HepG2 (cell line): ENCODE results near the gene NT5C. TPM values are rescaled to one million over a fixed set of nuclear protein-coding genes. Genes with fewer than 3 reads are reported as not detected.
A peak's percentile ranks its signal among the peaks of the same experiment; 100 is the strongest.

Source experiments
- CERS6 ChIP-seq: sonication (generic); formaldehyde crosslinking; IDR thresholded peaks from 2 replicates; pipeline ENCODE4 v1.5.0; 2020; ENCODE audit warnings: missing genetic modification reagents
- DBP ChIP-seq: sonication (generic); formaldehyde crosslinking; IDR thresholded peaks from 2 replicates; pipeline ENCODE4 v1.4.0; 2020; ENCODE audit warnings: missing genetic modification reagents; ENCODE audit errors: not compliant biosample characterization
- GATAD1 ChIP-seq: IDR thresholded peaks from 2 replicates; pipeline ENCODE4 v1.6.1; 2016; ENCODE audit warnings: missing genetic modification reagents, missing compliant biosample characterization
- HMGXB4 ChIP-seq, 2 experiments: sonication (generic) in 1 of 2; formaldehyde crosslinking in 1 of 2; IDR thresholded peaks; 2 replicates each; pipeline versions ENCODE4 v1.4.0 to v1.6.1; 2018 to 2020; ENCODE audit warnings: missing genetic modification reagents in 2 of 2, borderline replicate concordance in 1 of 2, low read depth in 1 of 2, mild to moderate bottlenecking in 1 of 2, missing biosample characterization in 1 of 2
- IKZF5 ChIP-seq: IDR thresholded peaks from 2 replicates; pipeline ENCODE4 v1.6.1; 2018; ENCODE audit warnings: missing genetic modification reagents, mild to moderate bottlenecking, missing compliant biosample characterization
- KDM2A ChIP-seq: sonication (generic); formaldehyde crosslinking; IDR thresholded peaks from 2 replicates; pipeline ENCODE4 v1.4.0; 2020; ENCODE audit warnings: low read depth, missing genetic modification reagents, borderline replicate concordance
- MTA1 ChIP-seq: sonication (generic); formaldehyde crosslinking; IDR thresholded peaks from 2 replicates; pipeline ENCODE4 v1.4.0; 2020; ENCODE audit warnings: missing genetic modification reagents, mild to moderate bottlenecking, borderline replicate concordance
- NFKBIZ ChIP-seq: IDR thresholded peaks from 2 replicates; pipeline ENCODE4 v1.6.1; 2018; ENCODE audit warnings: missing genetic modification reagents, missing compliant biosample characterization
- NR2F2 ChIP-seq: IDR thresholded peaks from 2 replicates; pipeline ENCODE4 v1.6.1; 2012; ENCODE audit warnings: low read depth, inconsistent platforms, borderline replicate concordance
- PPARG ChIP-seq: conservative IDR thresholded peaks from 2 replicates; pipeline ENCODE4 v1.6.1; 2016; ENCODE audit warnings: missing biosample characterization, missing genetic modification reagents
- PRDM15 ChIP-seq: sonication (generic); formaldehyde crosslinking; IDR thresholded peaks from 2 replicates; pipeline ENCODE4 v1.4.0; 2020; ENCODE audit warnings: missing genetic modification reagents
- PRDM4 ChIP-seq: sonication (generic); formaldehyde crosslinking; IDR thresholded peaks from 2 replicates; pipeline ENCODE4 v1.9.0; 2021; ENCODE audit warnings: missing genetic modification reagents, borderline replicate concordance
- ZNF576 ChIP-seq: sonication (generic); formaldehyde crosslinking; IDR thresholded peaks from 2 replicates; pipeline ENCODE4 v1.4.0; 2020; ENCODE audit warnings: mild to moderate bottlenecking, missing genetic modification reagents
- ZNF619 ChIP-seq: sonication (generic); formaldehyde crosslinking; IDR thresholded peaks from 2 replicates; pipeline ENCODE4 v1.4.0; 2020; ENCODE audit warnings: mild to moderate bottlenecking, missing genetic modification reagents
- polyA plus RNA-seq, 8 experiments: library from polyadenylated mRNA; depleted of rRNA in 3 of 8; stranded (reverse) in 7 of 8; unstranded in 1 of 8; fragments of >200 nt; fragmentation: Illumina TruSeq in 4 of 8; extraction: Trizol in 4 of 8; gene quantifications; 2 replicates each; pipeline versions ENCODE4 v1.2.1 to v1.2.3, GENCODE V29; 2011 to 2016; ENCODE audit warnings: low read depth in 4 of 8, missing spikeins in 1 of 8, mixed read lengths in 1 of 8; ENCODE audit not compliant: insufficient read depth in 1 of 8
- total RNA-seq, 5 experiments: library from RNA; depleted of rRNA; stranded (reverse); fragments of >200 nt; fragmentation: Illumina TruSeq; extraction: Trizol; gene quantifications; 2 replicates each; pipeline ENCODE4 v1.2.3, GENCODE V29; 2016; ENCODE audit warnings: low read depth in 1 of 5

The NT5C gene
- total and polyA plus RNA-seq, 2 of the 13 experiments (the other 11 are each of a cell fraction or from before 2014, with no cell fraction given), result 42.8 to 48.6 TPM

- TF ChIP-seq HMGXB4 (CRISPR knock-in tag; IDR thresholded peaks at IDR 0.05; ENCODE audit: borderline replicate concordance in 1 of 2, low read depth in 1 of 2) (no peak), IKZF5 (CRISPR knock-in tag) (peak; percentile 47; the same call in 1 of the 2 replicates), CERS6 (CRISPR knock-in tag) (no peak), ZNF619 (0 out of 2 replicates have a peak, but pooled peaks have one; percentile 39), GATAD1 (peak; percentile 34; the same call in 1 of the 2 replicates), ZNF576 (CRISPR knock-in tag) (no peak), PRDM4 (CRISPR knock-in tag) (peak; percentile 30; the same call in 1 of the 2 replicates), KDM2A (CRISPR knock-in tag) (peak; percentile 41; the same call in 1 of the 2 replicates), DBP (CRISPR knock-in tag) (peak; percentile 73), PRDM15 (CRISPR knock-in tag) (peak; percentile 78), NR2F2 (peak; percentile 39; the same call in 1 of the 2 replicates), PPARG (0 out of 2 replicates have a peak, but pooled peaks have one; percentile 25), NFKBIZ (CRISPR knock-in tag) (no peak), MTA1 (CRISPR knock-in tag) (no peak)
Measured at GRCh38 chr17:75086496-75087181, 44.9 kb downstream of the NT5C start (continued).
